DMS 273 (cell line): ENCODE results near the gene TBC1D5.

Experiments used
- DNase-seq: peaks from one replicate; lab custom pipeline; 2025; ENCODE audit not compliant: unreplicated experiment; lab: John Stamatoyannopoulos, UW

Gene TBC1D5

DNA sequence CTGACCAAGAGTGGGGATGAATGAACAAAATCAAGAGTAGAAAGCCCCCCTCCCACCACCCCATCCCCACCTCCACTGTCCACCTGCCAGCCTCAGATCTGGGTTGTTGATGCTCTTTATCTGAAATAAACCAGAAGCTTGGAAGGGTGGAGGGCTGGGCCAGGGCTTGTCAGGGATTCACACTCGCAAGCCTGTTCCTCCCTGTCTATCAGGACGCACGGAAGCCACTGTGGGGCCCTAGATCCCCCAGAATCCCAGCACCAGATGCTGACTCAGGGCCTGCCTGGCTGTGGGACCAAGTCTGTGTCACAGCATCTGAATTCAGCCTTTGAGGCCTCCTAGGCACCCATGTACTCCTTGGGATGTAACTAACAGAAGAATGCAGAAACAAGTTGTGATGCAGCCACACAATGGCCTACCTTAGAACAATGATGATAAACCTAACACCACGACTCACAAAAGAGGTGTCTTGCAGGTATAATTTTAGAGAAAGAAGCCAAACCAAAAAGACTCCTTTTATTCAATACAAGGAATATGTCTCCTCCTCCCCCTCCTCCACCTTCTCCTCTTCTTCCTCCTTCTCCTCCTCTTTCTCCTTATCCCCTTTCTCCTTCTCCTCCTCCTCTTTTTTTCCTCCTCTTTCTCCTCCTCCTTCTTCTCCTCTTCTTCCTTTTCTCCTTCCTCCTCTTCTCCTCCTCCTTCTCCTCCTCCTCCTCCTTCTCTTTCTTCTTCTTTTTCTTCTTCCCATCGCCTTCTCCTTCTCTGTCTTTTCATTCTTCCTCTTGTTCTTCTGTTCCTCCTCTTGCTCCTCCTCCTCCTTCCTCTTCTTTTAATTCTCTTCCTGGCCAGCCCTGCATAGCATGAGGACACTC, 623.0 kb downstream of the TBC1D5 start:
- no peak for DNase-seq

DNA sequence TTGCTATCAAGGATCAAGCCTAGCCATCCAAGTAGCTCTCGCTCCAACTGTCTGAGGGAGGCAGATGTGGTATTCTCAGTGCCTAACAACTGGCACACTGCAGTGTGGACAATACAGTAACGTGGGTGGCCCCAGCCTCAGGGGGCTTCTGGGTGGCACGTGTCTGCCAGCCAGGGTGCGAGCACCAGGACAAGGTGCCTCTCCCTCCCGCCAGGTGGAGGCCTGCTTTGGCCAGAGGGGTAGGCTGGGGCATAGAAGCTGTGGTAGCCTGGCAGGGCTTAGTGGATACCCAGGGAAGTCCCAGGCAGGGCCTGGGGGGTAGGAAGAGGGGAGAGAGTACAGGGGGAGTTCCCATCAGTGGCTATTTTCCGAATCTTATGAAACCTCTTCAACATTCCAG, 623.7 kb downstream of the TBC1D5 start:
- no peak for DNase-seq

DNA sequence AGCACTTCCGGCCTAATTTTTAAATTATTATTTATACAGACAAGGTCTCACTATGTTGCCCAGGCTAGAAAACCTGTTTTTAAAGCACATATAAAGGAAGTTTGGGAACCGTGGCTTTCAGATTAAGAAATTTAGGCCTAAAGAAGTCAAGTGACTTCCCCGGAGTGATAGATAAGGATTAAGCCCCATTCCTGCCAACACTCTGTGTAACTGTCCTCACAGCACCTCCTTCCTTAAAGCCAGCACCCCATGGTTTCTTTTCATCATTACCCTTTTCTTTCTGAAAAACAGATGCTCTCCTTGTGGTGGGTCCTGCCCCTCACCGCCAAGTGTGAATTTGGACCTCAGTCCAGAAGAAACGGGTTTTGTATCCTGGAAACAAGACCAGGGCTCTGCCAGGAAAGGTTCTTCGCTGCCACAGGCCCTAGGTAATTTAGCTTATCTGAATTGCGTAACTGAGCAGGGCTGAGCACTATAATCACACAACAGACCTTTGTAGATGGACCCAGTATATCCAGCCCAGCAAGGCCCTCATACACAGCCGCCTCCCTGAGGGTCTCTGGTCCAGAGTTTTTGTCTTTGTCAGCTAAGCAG, 626.3 kb downstream of the TBC1D5 start:
- DNase-seq = no peak

DNA sequence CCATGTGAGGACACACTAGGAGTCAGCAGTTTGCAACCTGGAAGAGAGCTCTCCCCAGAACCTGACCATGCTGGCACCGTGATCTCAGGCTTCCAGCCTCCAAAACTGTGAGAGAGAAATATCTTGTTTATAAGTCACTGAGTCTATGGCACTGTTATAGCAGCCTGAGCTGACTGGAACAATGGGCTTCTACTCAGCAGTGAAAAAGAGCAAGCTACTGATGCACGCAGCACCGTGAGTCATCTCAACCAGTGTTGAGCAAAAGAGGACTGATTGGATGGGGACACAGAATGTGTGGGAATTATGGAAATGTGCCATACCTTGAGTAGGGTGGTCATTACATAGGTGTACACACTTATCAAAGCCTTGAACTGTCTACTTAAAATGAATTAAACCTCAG, 627.2 kb downstream of the TBC1D5 start:
- DNase-seq = no peak

DNA sequence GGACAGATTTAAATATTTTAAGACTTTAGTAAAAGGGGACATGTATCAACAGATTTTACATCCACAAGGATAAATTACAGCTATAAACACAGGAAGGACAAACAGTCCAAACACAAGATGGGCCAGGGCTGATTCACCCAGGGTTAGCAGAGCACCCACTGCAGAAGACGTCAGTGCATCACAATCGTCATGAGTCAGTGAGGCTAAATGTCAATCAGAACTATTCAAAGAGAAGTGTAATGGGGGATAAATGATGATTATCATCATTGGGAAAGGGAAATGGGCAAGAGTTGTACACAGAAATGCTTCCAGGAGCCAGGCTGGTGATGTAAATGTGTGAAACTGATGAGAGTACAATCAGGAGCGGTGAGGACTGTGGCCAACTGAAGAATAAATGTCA, 630.8 kb downstream of the TBC1D5 start:
- no peak for DNase-seq

DNA sequence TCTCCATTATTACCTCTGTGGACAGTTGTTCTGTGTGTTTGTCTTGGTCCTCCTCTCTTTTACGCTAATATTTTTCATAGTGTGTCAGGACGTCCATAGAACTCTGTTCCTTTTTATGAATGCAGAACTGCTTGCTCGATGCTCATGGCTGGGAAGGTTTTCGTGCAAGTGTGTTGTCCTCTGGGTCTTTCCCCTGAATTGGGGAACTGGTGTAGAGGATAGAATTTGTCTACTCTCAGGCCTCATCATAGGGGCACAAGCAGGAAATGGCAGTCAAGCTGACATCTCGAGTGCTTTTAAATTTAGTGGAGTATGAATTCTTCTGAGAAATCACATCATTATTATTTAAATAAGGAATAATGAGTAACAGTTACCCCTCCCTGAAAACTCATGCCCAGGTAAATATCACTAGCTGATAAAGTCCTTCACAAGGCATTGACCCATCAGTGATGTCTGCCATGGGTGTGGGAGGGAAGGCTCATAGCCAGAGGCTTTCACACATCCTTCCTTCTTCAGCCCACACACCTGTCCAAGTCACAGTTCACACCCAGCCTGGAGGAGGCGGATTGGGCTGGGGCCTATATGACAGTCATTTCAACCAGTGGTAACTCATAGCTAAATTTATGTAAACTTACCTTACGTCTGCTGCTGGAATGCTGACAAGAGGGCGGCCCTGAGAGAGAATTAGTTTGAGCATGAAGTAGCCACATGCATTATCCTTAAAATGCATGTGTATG, 631.6 kb downstream of the TBC1D5 start:
- no peak for DNase-seq
